Suppressor macrophage treated with lipopolysaccharide for 1 hour (primary cell): Measurements from ENCODE around the gene MYLK4.

ENCODE experiments used
- DNase-seq, 3 donors: peaks; one replicate each; pipeline ENCODE4 v3.0.0-alpha.2; 2020 to 2022

MYLK4 gene

GRCh38 chr6:2624177-2624576, 126.5 kb downstream of the MYLK4 start:
- no peak for DNase-seq

GRCh38 chr6:2623295-2623694, 127.4 kb downstream of the MYLK4 start:
- DNase-seq, result no peak

GRCh38 chr6:2622671-2623070, 128.1 kb downstream of the MYLK4 start:
- no peak for DNase-seq

GRCh38 chr6:2619651-2620050, 131.1 kb downstream of the MYLK4 start:
- no peak for DNase-seq

- no peak for DNase-seq
Observed at GRCh38 chr6:2617729-2618128, 133.0 kb downstream of the MYLK4 start.

GRCh38 chr6:2616811-2617210, 133.9 kb downstream of the MYLK4 start:
- no peak for DNase-seq

- no peak for DNase-seq
Observed at GRCh38 chr6:2615251-2615650, 135.5 kb downstream of the MYLK4 start.

GRCh38 chr6:2614846-2615245, 135.9 kb downstream of the MYLK4 start:
- no peak for DNase-seq

DNA sequence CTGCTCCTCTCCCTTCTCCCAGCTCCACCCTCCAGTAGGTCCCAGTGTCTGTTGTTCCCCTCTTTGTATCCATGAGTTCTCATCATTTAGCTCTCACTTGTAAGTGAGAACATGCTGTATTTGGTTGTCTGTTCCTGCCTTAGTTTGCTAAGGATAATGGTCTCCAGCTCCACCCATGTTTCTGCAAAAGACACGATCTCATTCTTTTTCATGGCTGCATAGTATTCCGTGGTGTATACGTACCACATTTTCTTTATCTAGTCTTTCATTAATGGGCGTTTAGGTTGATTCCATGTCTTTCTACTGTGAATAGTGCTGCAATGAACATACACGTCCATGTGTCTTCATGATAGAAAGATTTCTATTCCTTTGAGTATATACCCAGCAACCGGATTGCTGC, 136.6 kb downstream of the MYLK4 start:
- DNase-seq, result no peak
